ENCODE measurements around the gene PRSS48. TPM values are rescaled to one million over a fixed set of nuclear protein-coding genes. Genes with fewer than 3 reads are reported as not detected.

PRSS48 gene
- total RNA-seq, 1 experiment from 2014 or later, result not detected

DNA sequence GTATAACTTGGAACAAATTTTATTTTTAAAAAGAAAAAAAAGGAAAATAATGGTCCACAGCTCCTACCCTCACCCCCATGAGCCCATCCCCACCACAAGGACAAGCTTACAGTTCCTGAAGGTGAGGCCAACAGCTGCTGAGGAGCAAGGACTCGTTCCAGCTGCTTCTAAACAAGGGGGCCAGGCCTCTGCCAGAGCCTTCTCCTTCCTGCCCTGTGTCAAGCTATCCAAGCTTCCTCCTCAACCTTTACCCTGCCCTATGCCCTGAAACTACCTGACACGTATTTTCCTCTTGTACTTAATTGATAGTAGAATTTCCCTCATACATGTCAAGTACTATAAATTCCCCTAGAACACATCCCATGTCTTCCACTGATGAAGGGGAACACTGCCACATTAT, 39.7 kb downstream of the PRSS48 start:
- H3K79me2 ChIP-seq (ENCODE audit: insufficient read depth, low read length), result peaks cover 37% of the 10 kb centered on the region
- no peaks in the 10 kb centered on the region for H4K20me1 ChIP-seq (ENCODE audit: control insufficient read depth, insufficient read depth, insufficient read length)

More for the DNA sequence above, 39.7 kb downstream of the PRSS48 start:
- H3K9me3 Mint-ChIP-seq, result peaks cover 0 to 3% of the 10 kb centered on the region in 2 experiments; a peak in 1 of 5 replicates
- peak overlapping the region in 1 of 3 experiments; percentile 49; a peak in 3 of 7 replicates for H3K27ac Mint-ChIP-seq
- peaks cover 5% of the 10 kb centered on the region; the same call in 1 of the 2 replicates for H3K4me1 ChIP-seq (ENCODE audit: insufficient read depth, low read length)
- no peak overlapping the region for H3K18ac ChIP-seq (ENCODE audit: insufficient read length, low read depth, low read length)
- no peak overlapping the region for H2BK120ac ChIP-seq (ENCODE audit: low read depth, low read length, poor library complexity, severe bottlenecking)
- no peak overlapping the region for H4K91ac ChIP-seq (ENCODE audit: insufficient read length, low read depth, low read length)
- no peak overlapping the region for H3T11ph ChIP-seq (ENCODE audit: low read length)
- peak overlapping the region; percentile 5 for H3K4me2 ChIP-seq (ENCODE audit: insufficient read depth, insufficient read length, low read length)
- TF ChIP-seq CTCF (conservative IDR thresholded peaks at IDR 0.05), result no peak
- H3K27ac ChIP-seq (ENCODE audit: insufficient read length, low read depth, low read length), result no peak overlapping the region
- no peak overlapping the region for H2BK5ac ChIP-seq (ENCODE audit: insufficient read length, low read length)
- H3K4me3 Mint-ChIP-seq, result no peak overlapping the region
- H3K56ac ChIP-seq (ENCODE audit: insufficient read length, low read depth, low read length), result no peak overlapping the region
- no peaks in the 10 kb centered on the region for H3K27me3 Mint-ChIP-seq (ENCODE audit: low read depth)
- no peak overlapping the region for H3K23ac ChIP-seq (ENCODE audit: insufficient read length, low read depth, low read length)
- H2AFZ ChIP-seq (ENCODE audit: low read length), result no peak overlapping the region
- H3K14ac ChIP-seq (ENCODE audit: insufficient read depth, low read length), result no peak overlapping the region
- no peak overlapping the region for H2BK15ac ChIP-seq (ENCODE audit: low read depth, low read length)
- no CpG with 5 or more reads among the region's 2 CpGs for WGBS (ENCODE audit: extremely low coverage, insufficient read length, low lambda C conversion rate)
- no peak overlapping the region for H2AK5ac ChIP-seq (ENCODE audit: insufficient read length, low read length)
- peaks cover 2 to 8% (median 8%) of the 10 kb centered on the region in 3 experiments; a peak in 6 of 7 replicates for H3K36me3 Mint-ChIP-seq (ENCODE audit: insufficient read depth in 1 of 3, low read depth in 3 of 3)
- no peak overlapping the region for H4K5ac ChIP-seq (ENCODE audit: insufficient read length, low read depth, low read length)
- H2BK12ac ChIP-seq (ENCODE audit: insufficient read length, low read depth, low read length), result no peak overlapping the region
- peaks cover 38 to 40% of the 10 kb centered on the region in 2 experiments for H3K4me1 Mint-ChIP-seq
- no peaks in the 10 kb centered on the region for H3K27me3 ChIP-seq (ENCODE audit: insufficient read depth, low read length)
- no peaks in the 10 kb centered on the region for H3K9me3 ChIP-seq (ENCODE audit: control insufficient read depth, low read depth, low read length)
- DNase-seq, result no peak
- no peak overlapping the region for H4K8ac ChIP-seq (replicated peaks; ENCODE audit: insufficient read length, low read depth, low read length)
- no peak overlapping the region for H3K4ac ChIP-seq (ENCODE audit: low read depth, low read length)
- no peak overlapping the region for H3K9ac ChIP-seq (ENCODE audit: extremely low read depth, insufficient read length, low read length)
- no peak overlapping the region for H2BK20ac ChIP-seq (ENCODE audit: low read depth, low read length, poor library complexity, severe bottlenecking)
- no peaks in the 10 kb centered on the region for H3K79me1 ChIP-seq (ENCODE audit: insufficient read depth, low read depth, low read length, poor library complexity, severe bottlenecking)
- H3K23me2 ChIP-seq (ENCODE audit: insufficient read length, low read depth, low read length, poor library complexity, severe bottlenecking), result no peaks in the 10 kb centered on the region

All from H9 (cell line).